Mesothelial cell of epicardium (in vitro differentiated cells): Measurements from ENCODE around the gene BPNT1. TPM values are rescaled to one million over a fixed set of nuclear protein-coding genes. Genes with fewer than 3 reads are reported as not detected.
"Not testable (repeated sequence)": the region's sequence is repeated elsewhere in the genome, so short reads cannot be mapped to it uniquely, and the experiment has no call there.

ENCODE experiments used
- DNase-seq, 2 experiments: peaks; one replicate each; pipeline ENCODE4 v3.0.0; 2021; ENCODE audit warnings: low spot score in 2 of 2; ENCODE audit not compliant: unreplicated experiment in 2 of 2
- H3K27ac Mint-ChIP-seq: 2 replicates; pipeline ENCODE4 v1.8.0; 2021; ENCODE audit warnings: mixed read lengths
- H3K27me3 Mint-ChIP-seq: 2 replicates; pipeline ENCODE4 v1.8.0; 2021; ENCODE audit warnings: low read depth, mixed read lengths
- H3K36me3 Mint-ChIP-seq: 2 replicates; pipeline ENCODE4 v1.8.0; 2021; ENCODE audit warnings: mixed read lengths
- H3K4me1 Mint-ChIP-seq: 2 replicates; pipeline ENCODE4 v1.8.0; 2021; ENCODE audit warnings: mixed read lengths
- H3K4me3 Mint-ChIP-seq: 2 replicates; pipeline ENCODE4 v1.8.0; 2021; ENCODE audit warnings: mild to moderate bottlenecking, moderate library complexity, mixed read lengths
- H3K9me3 Mint-ChIP-seq: 2 replicates; pipeline ENCODE4 v1.8.0; 2021; ENCODE audit warnings: mixed read lengths
- CTCF ChIP-seq: fragments of 200-600 bp; sonication (generic); IDR thresholded peaks from one replicate; pipeline ENCODE4 v1.5.0; 2021; ENCODE audit warnings: antibody characterized with exemption; ENCODE audit not compliant: unreplicated experiment
- total RNA-seq: library from RNA; stranded (reverse); gene quantifications from 3 replicates; pipeline ENCODE4 v1.2.1, GENCODE V29; 2021

Gene BPNT1
- total RNA-seq, 1 donor from 2014 or later = 23.9 TPM

- no peaks in the 10 kb centered on the region for H3K4me1 Mint-ChIP-seq
- H3K4me3 Mint-ChIP-seq = no peak overlapping the region
- H3K9me3 Mint-ChIP-seq = no peaks in the 10 kb centered on the region
- peaks cover 31% of the 10 kb centered on the region for H3K36me3 Mint-ChIP-seq
- DNase-seq = no peak
- no peaks in the 10 kb centered on the region for H3K27me3 Mint-ChIP-seq
- H3K27ac Mint-ChIP-seq = no peak overlapping the region
- TF ChIP-seq CTCF = no peak
Observed at GRCh38 chr1:220113136-220113695, 23.6 kb upstream of the BPNT1 start.

- not testable (repeated sequence) for DNase-seq, H3K27ac Mint-ChIP-seq, H3K4me3 Mint-ChIP-seq, H3K9me3 Mint-ChIP-seq, H3K27me3 Mint-ChIP-seq, H3K4me1 Mint-ChIP-seq
- H3K36me3 Mint-ChIP-seq = peaks cover 34% of the 10 kb centered on the region
Observed at GRCh38 chr1:220112600-220112999, 23.0 kb upstream of the BPNT1 start.

- not testable (repeated sequence) for H3K4me3 Mint-ChIP-seq, H3K9me3 Mint-ChIP-seq, H3K27ac Mint-ChIP-seq, H3K27me3 Mint-ChIP-seq, H3K4me1 Mint-ChIP-seq, DNase-seq
- H3K36me3 Mint-ChIP-seq = peaks cover 43% of the 10 kb centered on the region
Observed at GRCh38 chr1:220110473-220110872, 20.9 kb upstream of the BPNT1 start.

- H3K9me3 Mint-ChIP-seq = no peaks in the 10 kb centered on the region
- peaks cover 10% of the 10 kb centered on the region for H3K4me1 Mint-ChIP-seq
- H3K27me3 Mint-ChIP-seq = no peaks in the 10 kb centered on the region
- H3K27ac Mint-ChIP-seq = no peak overlapping the region
- no peak for TF ChIP-seq CTCF
- DNase-seq = no peak
- peaks cover 21% of the 10 kb centered on the region for H3K36me3 Mint-ChIP-seq
- H3K4me3 Mint-ChIP-seq = no peak overlapping the region
Observed at GRCh38 chr1:220099826-220100225, 10.2 kb upstream of the BPNT1 start.

- Mint-ChIP-seq H3K4me3 (peak within 1 kb of the TSS; percentile 76), H3K36me3 (peaks cover 9% of the 10 kb centered on the region), H3K27ac (peak within 1 kb of the TSS; percentile 82), H3K27me3 (no peaks in the 10 kb centered on the region), H3K4me1 (peaks cover 20% of the 10 kb centered on the region), H3K9me3 (no peaks in the 10 kb centered on the region)
- DNase-seq = peak; percentile 88 to 92
- no peak for TF ChIP-seq CTCF
Observed at GRCh38 chr1:220094016-220094911, 4.7 kb upstream of the BPNT1 start, which contains the start of gene IARS2. TSS of gene IARS2 (plus strand) at chr1:220094132. CDS start at chr1:220094217, 85 bp downstream.

GRCh38 chr1:220093361-220094015, 3.9 kb upstream of the BPNT1 start:
- peak overlapping the region; percentile 36 for H3K4me3 Mint-ChIP-seq
- no peak for DNase-seq
- TF ChIP-seq CTCF = no peak

More at GRCh38 chr1:220093361-220094015, 3.9 kb upstream of the BPNT1 start:
- H3K36me3 Mint-ChIP-seq = peaks cover 8% of the 10 kb centered on the region
- H3K9me3 Mint-ChIP-seq = no peaks in the 10 kb centered on the region
- peak overlapping the region; percentile 56 for H3K27ac Mint-ChIP-seq
- H3K27me3 Mint-ChIP-seq = no peaks in the 10 kb centered on the region
- H3K4me1 Mint-ChIP-seq = peaks cover 20% of the 10 kb centered on the region
